OCI-LY3 (cell line): ENCODE data around the gene AGAP1.

Experiments used
- EZH2phosphoT487 ChIP-seq: fragments of 200-600 bp; shearing (Covaris generic); IDR thresholded peaks from 2 replicates; pipeline ENCODE4 v1.6.1; 2018; ENCODE audit warnings: antibody characterized with exemption, mixed run types, low read depth
- TF ChIP-seq, protein P1 (sequence below): fragments of 200-600, 300-600 bp; sonication (generic); IDR thresholded peaks from 2 replicates; pipeline ENCODE4 v1.5.1; 2014; ENCODE audit warnings: antibody characterized with exemption, low read length, low read depth

DNA sequence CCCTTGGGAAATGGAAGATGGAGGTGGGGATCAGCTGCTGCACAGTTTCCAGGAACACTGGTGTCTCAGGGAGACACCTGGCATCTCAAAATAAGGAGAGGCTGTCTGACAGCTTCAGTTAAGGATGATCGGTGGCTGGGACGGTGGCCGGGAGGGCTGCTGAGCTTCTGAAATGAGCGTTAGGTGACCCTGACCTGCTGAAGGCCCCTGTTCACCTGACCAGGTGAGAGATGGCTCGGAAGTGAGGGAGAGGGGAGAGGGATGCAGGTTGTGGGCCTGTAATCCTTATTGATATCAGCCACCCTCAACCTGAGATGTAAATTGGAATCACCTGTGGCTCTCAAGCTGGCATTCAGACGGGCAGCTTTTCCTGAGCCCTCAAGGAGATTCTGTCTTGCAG lies 99.0 kb downstream of the AGAP1 start:
- TF ChIP-seq, protein P1, sequence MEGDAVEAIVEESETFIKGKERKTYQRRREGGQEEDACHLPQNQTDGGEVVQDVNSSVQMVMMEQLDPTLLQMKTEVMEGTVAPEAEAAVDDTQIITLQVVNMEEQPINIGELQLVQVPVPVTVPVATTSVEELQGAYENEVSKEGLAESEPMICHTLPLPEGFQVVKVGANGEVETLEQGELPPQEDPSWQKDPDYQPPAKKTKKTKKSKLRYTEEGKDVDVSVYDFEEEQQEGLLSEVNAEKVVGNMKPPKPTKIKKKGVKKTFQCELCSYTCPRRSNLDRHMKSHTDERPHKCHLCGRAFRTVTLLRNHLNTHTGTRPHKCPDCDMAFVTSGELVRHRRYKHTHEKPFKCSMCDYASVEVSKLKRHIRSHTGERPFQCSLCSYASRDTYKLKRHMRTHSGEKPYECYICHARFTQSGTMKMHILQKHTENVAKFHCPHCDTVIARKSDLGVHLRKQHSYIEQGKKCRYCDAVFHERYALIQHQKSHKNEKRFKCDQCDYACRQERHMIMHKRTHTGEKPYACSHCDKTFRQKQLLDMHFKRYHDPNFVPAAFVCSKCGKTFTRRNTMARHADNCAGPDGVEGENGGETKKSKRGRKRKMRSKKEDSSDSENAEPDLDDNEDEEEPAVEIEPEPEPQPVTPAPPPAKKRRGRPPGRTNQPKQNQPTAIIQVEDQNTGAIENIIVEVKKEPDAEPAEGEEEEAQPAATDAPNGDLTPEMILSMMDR = no peak
- no peak for TF ChIP-seq EZH2phosphoT487
